ENCODE data around the gene PLXDC2. TPM values are rescaled to one million over a fixed set of nuclear protein-coding genes. Genes with fewer than 3 reads are reported as not detected.

PLXDC2 gene
- total and polyA plus RNA-seq, 10 of the 15 experiments (the other 5 are each of a cell fraction or from before 2014, with no cell fraction given): 0.05 to 1.8 (median 0.14) TPM; not detected in 2

DNA sequence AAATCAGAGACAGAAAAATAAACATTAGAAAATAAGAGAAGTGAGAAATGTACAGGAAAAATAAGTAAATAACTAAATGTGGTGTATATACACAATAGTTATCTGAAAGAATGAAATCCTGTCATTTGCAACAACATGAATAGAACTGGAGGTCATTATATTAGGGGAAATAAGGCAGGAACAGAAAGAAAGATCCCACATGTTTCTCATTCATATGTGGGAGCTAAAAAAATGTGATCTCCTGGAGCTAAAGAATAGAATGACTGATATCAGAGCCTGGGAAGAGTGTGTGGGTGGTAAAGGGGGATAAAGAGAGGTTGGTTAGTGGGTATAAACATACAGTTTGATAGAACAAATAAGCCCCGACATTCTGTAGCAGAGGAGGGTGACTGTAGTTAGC, 27.3 kb downstream of the PLXDC2 start (continued):
- TF ChIP-seq RELB (IDR thresholded peaks at IDR 0.05; ENCODE audit: low read depth) (no peak), ZNF207 (IDR thresholded peaks at IDR 0.05; ENCODE audit: borderline replicate concordance) (no peak), SMAD5 (IDR thresholded peaks at IDR 0.05; ENCODE audit: low read depth) (no peak), TARDBP (IDR thresholded peaks at IDR 0.05; ENCODE audit: borderline replicate concordance) (no peak), HSF1 (IDR thresholded peaks at IDR 0.05; ENCODE audit: low read depth, low read length) (no peak), NFYA (IDR thresholded peaks at IDR 0.05; ENCODE audit: borderline replicate concordance, low read depth, low read length) (no peak), NR2F1 (conservative IDR thresholded peaks at IDR 0.05) (no peak), PML (IDR thresholded peaks at IDR 0.05; ENCODE audit: low read length) (no peak), NFYB (IDR thresholded peaks at IDR 0.05; ENCODE audit: insufficient read depth, low read depth, low read length) (no peak), BMI1 (IDR thresholded peaks at IDR 0.05; ENCODE audit: borderline replicate concordance) (no peak), GABPA (IDR thresholded peaks at IDR 0.05; ENCODE audit: low read depth) (no peak)
